HUES64 (cell line): ENCODE results near the gene DNAJC3.

Experiments used
- H3K27ac ChIP-seq: 2 replicates; pipeline ENCODE4 v1.7.0; 2013; ENCODE audit warnings: low read depth, low read length, inconsistent platforms
- H3K27me3 ChIP-seq: 2 replicates; pipeline ENCODE4 v1.6.1; 2013; ENCODE audit warnings: mild to moderate bottlenecking, low read length; ENCODE audit not compliant: insufficient read depth
- H3K36me3 ChIP-seq: 2 replicates; pipeline ENCODE4 v1.6.1; 2013; ENCODE audit warnings: mild to moderate bottlenecking, low read length; ENCODE audit not compliant: insufficient read depth
- H3K4me1 ChIP-seq: 2 replicates; pipeline ENCODE4 v1.6.1; 2013; ENCODE audit warnings: mild to moderate bottlenecking, low read length, moderate library complexity; ENCODE audit not compliant: insufficient read depth
- H3K4me3 ChIP-seq: 2 replicates; pipeline ENCODE4 v1.5.1; 2013; ENCODE audit warnings: mild to moderate bottlenecking, low read length, moderate library complexity
- H3K9ac ChIP-seq: 2 replicates; pipeline ENCODE4 v1.6.1; 2013; ENCODE audit warnings: mild to moderate bottlenecking, low read depth, low read length
- H3K9me3 ChIP-seq: 2 replicates; pipeline ENCODE4 v1.6.1; 2013; ENCODE audit warnings: low read depth, low read length; ENCODE audit not compliant: insufficient read depth
- WGBS: fragments of 150-250, 120-280 bp; methylation state at CpG from one replicate; pipeline ENCODE4 v1.1.7; 2013; ENCODE audit warnings: missing lambda C conversion rate; 5-methylcytosine and 5-hydroxymethylcytosine counted together

The DNAJC3 gene

GRCh38 chr13:95805921-95806320, 129.0 kb downstream of the DNAJC3 start:
- H3K27me3 ChIP-seq = no peaks in the 10 kb centered on the region
- no peak overlapping the region for H3K4me3 ChIP-seq
- no peak overlapping the region for H3K27ac ChIP-seq
- no peak overlapping the region for H3K9ac ChIP-seq
- no peaks in the 10 kb centered on the region for H3K4me1 ChIP-seq
- H3K9me3 ChIP-seq = peaks cover 4% of the 10 kb centered on the region; the same call in 1 of the 2 replicates
- H3K36me3 ChIP-seq = no peaks in the 10 kb centered on the region

- H3K4me3 ChIP-seq = no peak overlapping the region
- H3K9me3 ChIP-seq = peaks cover 9% of the 10 kb centered on the region
- H3K36me3 ChIP-seq = no peaks in the 10 kb centered on the region
- H3K27me3 ChIP-seq = no peaks in the 10 kb centered on the region
- no peak overlapping the region for H3K27ac ChIP-seq
- H3K9ac ChIP-seq = no peak overlapping the region
- 86% methylated on average over 5 of the region's 5 CpGs for WGBS
- no peaks in the 10 kb centered on the region for H3K4me1 ChIP-seq
These were observed 132.5 kb downstream of the DNAJC3 start for GRCh38 chr13:95809429-95809828.

- Histone ChIP-seq H3K9ac (no peak overlapping the region), H3K27ac (no peak overlapping the region), H3K9me3 (peaks cover 5% of the 10 kb centered on the region; the same call in 1 of the 2 replicates), H3K4me3 (no peak overlapping the region), H3K27me3 (no peaks in the 10 kb centered on the region), H3K4me1 (no peaks in the 10 kb centered on the region), H3K36me3 (peaks cover 4% of the 10 kb centered on the region; the same call in 1 of the 2 replicates)
- 92% methylated on average over 3 of the region's 3 CpGs for WGBS
These were observed 136.2 kb downstream of the DNAJC3 start for GRCh38 chr13:95813139-95813538.

GRCh38 chr13:95814495-95814894, 137.6 kb downstream of the DNAJC3 start:
- Histone ChIP-seq H3K9me3 (peaks cover 5% of the 10 kb centered on the region; the same call in 1 of the 2 replicates), H3K4me3 (no peak overlapping the region), H3K9ac (no peak overlapping the region), H3K27me3 (no peaks in the 10 kb centered on the region), H3K27ac (no peak overlapping the region), H3K4me1 (no peaks in the 10 kb centered on the region), H3K36me3 (peaks cover 4% of the 10 kb centered on the region; the same call in 1 of the 2 replicates)
- 97% methylated on average over 1 of the region's 1 CpG for WGBS

- H3K9ac ChIP-seq = no peak overlapping the region
- 93% methylated on average over 5 of the region's 5 CpGs for WGBS
These were observed 145.4 kb downstream of the DNAJC3 start for GRCh38 chr13:95822303-95822702.

GRCh38 chr13:95833126-95833525, 156.2 kb downstream of the DNAJC3 start:
- no peak overlapping the region for H3K4me3 ChIP-seq
- WGBS = no CpG with 5 or more reads among the region's 1 CpG
- H3K9me3 ChIP-seq = peaks cover 4% of the 10 kb centered on the region; the same call in 1 of the 2 replicates
- H3K27ac ChIP-seq = no peak overlapping the region
- no peak overlapping the region for H3K9ac ChIP-seq
- no peaks in the 10 kb centered on the region for H3K27me3 ChIP-seq
- H3K4me1 ChIP-seq = peaks cover 9% of the 10 kb centered on the region; the same call in 1 of the 2 replicates
- peaks cover 7% of the 10 kb centered on the region; the same call in 1 of the 2 replicates for H3K36me3 ChIP-seq

More at GRCh38 chr13:95822303-95822702, 145.4 kb downstream of the DNAJC3 start:
- Histone ChIP-seq H3K36me3 (0 out of 2 replicates have a peak, but pooled peaks cover 4% of the 10 kb centered on the region), H3K4me1 (no peaks in the 10 kb centered on the region), H3K4me3 (no peak overlapping the region), H3K27ac (no peak overlapping the region), H3K27me3 (no peaks in the 10 kb centered on the region), H3K9me3 (no peaks in the 10 kb centered on the region)

- Histone ChIP-seq H3K36me3 (peaks cover 7% of the 10 kb centered on the region; the same call in 1 of the 2 replicates), H3K9ac (no peak overlapping the region), H3K27me3 (no peaks in the 10 kb centered on the region), H3K9me3 (peaks cover 10% of the 10 kb centered on the region; the same call in 1 of the 2 replicates), H3K4me1 (peaks cover 9% of the 10 kb centered on the region; the same call in 1 of the 2 replicates), H3K4me3 (no peak overlapping the region), H3K27ac (no peak overlapping the region)
- WGBS = no CpG with 5 or more reads among the region's 1 CpG
These were observed 156.8 kb downstream of the DNAJC3 start for GRCh38 chr13:95833719-95834118.

- Histone ChIP-seq H3K27me3 (no peaks in the 10 kb centered on the region), H3K4me3 (no peak overlapping the region), H3K9me3 (peaks cover 15% of the 10 kb centered on the region; the same call in 1 of the 2 replicates), H3K27ac (no peak overlapping the region), H3K9ac (no peak overlapping the region), H3K4me1 (peaks cover 9% of the 10 kb centered on the region; the same call in 1 of the 2 replicates), H3K36me3 (peaks cover 7% of the 10 kb centered on the region; the same call in 1 of the 2 replicates)
- 33% methylated on average over 3 of the region's 3 CpGs for WGBS
These were observed 157.3 kb downstream of the DNAJC3 start for GRCh38 chr13:95834134-95834765.

- Histone ChIP-seq H3K9ac (no peak overlapping the region), H3K27me3 (no peaks in the 10 kb centered on the region), H3K27ac (no peak overlapping the region)
These were observed 165.0 kb downstream of the DNAJC3 start for GRCh38 chr13:95841894-95842293.

GRCh38 chr13:95842898-95843297, 166.0 kb downstream of the DNAJC3 start:
- Histone ChIP-seq H3K9ac (no peak overlapping the region), H3K4me1 (no peaks in the 10 kb centered on the region)
- 85% methylated on average over 2 of the region's 2 CpGs for WGBS

More at GRCh38 chr13:95841894-95842293, 165.0 kb downstream of the DNAJC3 start:
- no peak overlapping the region for H3K4me3 ChIP-seq
- H3K4me1 ChIP-seq = no peaks in the 10 kb centered on the region
- peaks cover 4% of the 10 kb centered on the region; the same call in 1 of the 2 replicates for H3K36me3 ChIP-seq
- peaks cover 19% of the 10 kb centered on the region; the same call in 1 of the 2 replicates for H3K9me3 ChIP-seq

More at GRCh38 chr13:95842898-95843297, 166.0 kb downstream of the DNAJC3 start:
- H3K27ac ChIP-seq = no peak overlapping the region
- H3K4me3 ChIP-seq = no peak overlapping the region
- H3K27me3 ChIP-seq = no peaks in the 10 kb centered on the region
- peaks cover 22% of the 10 kb centered on the region; the same call in 1 of the 2 replicates for H3K9me3 ChIP-seq
- peaks cover 8% of the 10 kb centered on the region for H3K36me3 ChIP-seq
